KMS-11 (cell line): Measurements from ENCODE around the gene PRPF40A.
"Not testable (repeated sequence)": the region's sequence is repeated elsewhere in the genome, so short reads cannot be mapped to it uniquely, and the experiment has no call there.

Experiments
- H2AFZ ChIP-seq: fragments of 200-600 bp; sonication (generic); 2 replicates; pipeline ENCODE4 v1.6.1; 2016; ENCODE audit warnings: antibody characterized with exemption, mixed run types, low read depth
- H3K27ac ChIP-seq: fragments of 200-600 bp; sonication (generic); 2 replicates; pipeline ENCODE4 v1.6.1; 2016; ENCODE audit warnings: mild to moderate bottlenecking, mixed run types
- H3K27me3 ChIP-seq: fragments of 200-600 bp; sonication (generic); 2 replicates; pipeline ENCODE4 v1.6.1; 2017; ENCODE audit warnings: mild to moderate bottlenecking, low read depth, mixed run types, moderate library complexity; ENCODE audit not compliant: insufficient read depth
- H3K36me3 ChIP-seq: fragments of 200-600 bp; sonication (generic); 2 replicates; pipeline ENCODE4 v1.6.1; 2017; ENCODE audit warnings: mild to moderate bottlenecking, mixed run types; ENCODE audit not compliant: insufficient read depth
- H3K4me1 ChIP-seq: fragments of 200-600 bp; sonication (generic); 2 replicates; pipeline ENCODE4 v1.6.1; 2016; ENCODE audit warnings: mild to moderate bottlenecking, low read depth, mixed run types; ENCODE audit not compliant: poor library complexity, severe bottlenecking
- H3K4me2 ChIP-seq: fragments of 200-600 bp; sonication (generic); 2 replicates; pipeline ENCODE4 v1.7.0; 2016; ENCODE audit warnings: mild to moderate bottlenecking, mixed run types
- H3K4me3 ChIP-seq: fragments of 200-600 bp; sonication (generic); IDR thresholded peaks from 2 replicates; pipeline ENCODE4 v1.6.1; 2017; ENCODE audit warnings: low read depth, low read length, mixed read lengths; ENCODE audit not compliant: insufficient read depth
- H3K79me2 ChIP-seq: fragments of 200-600 bp; sonication (generic); 2 replicates; pipeline ENCODE4 v1.6.1; 2016; ENCODE audit warnings: low read depth, mixed run types; ENCODE audit not compliant: insufficient read depth
- H3K9ac ChIP-seq: fragments of 200-600 bp; sonication (generic); 2 replicates; pipeline ENCODE4 v1.6.1; 2016; ENCODE audit warnings: mild to moderate bottlenecking, mixed run types
- H4K20me1 ChIP-seq: fragments of 200-600 bp; sonication (generic); 2 replicates; pipeline ENCODE4 v1.6.1; 2016; ENCODE audit warnings: mild to moderate bottlenecking, mixed run types; ENCODE audit not compliant: insufficient read depth
- TF ChIP-seq, protein P1 (sequence below): fragments of 200-600 bp; sonication (generic); conservative IDR thresholded peaks from 2 replicates; pipeline ENCODE4 v1.6.1; 2017; ENCODE audit warnings: low read depth, mild to moderate bottlenecking, antibody characterized with exemption, low read length, moderate library complexity, mixed read lengths

The PRPF40A gene

DNA sequence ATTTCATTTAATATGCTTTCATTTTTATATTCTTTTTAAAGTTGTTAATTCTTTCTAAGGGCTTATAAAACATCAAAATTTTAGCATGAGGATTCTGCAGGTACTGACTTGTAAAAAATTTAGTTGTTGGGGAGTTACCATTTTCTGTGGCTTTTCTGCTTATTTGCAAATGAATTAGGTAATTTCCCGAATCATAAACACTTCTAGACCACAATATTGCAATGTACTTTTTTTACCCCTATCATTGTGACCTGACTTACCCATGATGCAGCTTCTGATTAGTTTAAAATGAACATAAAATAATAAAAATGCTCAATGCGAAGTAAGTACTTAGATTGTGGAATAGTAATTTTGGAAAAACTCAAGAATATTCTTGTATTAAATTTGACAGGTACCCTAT lies 12.6 kb upstream of the PRPF40A start:
- no peaks in the 10 kb centered on the region for H3K36me3 ChIP-seq
- no peak overlapping the region for H2AFZ ChIP-seq
- H3K27ac ChIP-seq = peak overlapping the region; percentile 44; the same call in 1 of the 2 replicates
- H3K79me2 ChIP-seq = peaks cover 15% of the 10 kb centered on the region; the same call in 1 of the 2 replicates
- peaks cover 37% of the 10 kb centered on the region for H3K4me1 ChIP-seq
- H4K20me1 ChIP-seq = 0 out of 2 replicates have a peak, but pooled peaks cover 2% of the 10 kb centered on the region
- TF ChIP-seq, protein P1, sequence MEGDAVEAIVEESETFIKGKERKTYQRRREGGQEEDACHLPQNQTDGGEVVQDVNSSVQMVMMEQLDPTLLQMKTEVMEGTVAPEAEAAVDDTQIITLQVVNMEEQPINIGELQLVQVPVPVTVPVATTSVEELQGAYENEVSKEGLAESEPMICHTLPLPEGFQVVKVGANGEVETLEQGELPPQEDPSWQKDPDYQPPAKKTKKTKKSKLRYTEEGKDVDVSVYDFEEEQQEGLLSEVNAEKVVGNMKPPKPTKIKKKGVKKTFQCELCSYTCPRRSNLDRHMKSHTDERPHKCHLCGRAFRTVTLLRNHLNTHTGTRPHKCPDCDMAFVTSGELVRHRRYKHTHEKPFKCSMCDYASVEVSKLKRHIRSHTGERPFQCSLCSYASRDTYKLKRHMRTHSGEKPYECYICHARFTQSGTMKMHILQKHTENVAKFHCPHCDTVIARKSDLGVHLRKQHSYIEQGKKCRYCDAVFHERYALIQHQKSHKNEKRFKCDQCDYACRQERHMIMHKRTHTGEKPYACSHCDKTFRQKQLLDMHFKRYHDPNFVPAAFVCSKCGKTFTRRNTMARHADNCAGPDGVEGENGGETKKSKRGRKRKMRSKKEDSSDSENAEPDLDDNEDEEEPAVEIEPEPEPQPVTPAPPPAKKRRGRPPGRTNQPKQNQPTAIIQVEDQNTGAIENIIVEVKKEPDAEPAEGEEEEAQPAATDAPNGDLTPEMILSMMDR = no peak
- peak overlapping the region; percentile 81 for H3K4me2 ChIP-seq
- no peak overlapping the region for H3K9ac ChIP-seq
- no peaks in the 10 kb centered on the region for H3K27me3 ChIP-seq
- H3K4me3 ChIP-seq = no peak overlapping the region

- H2AFZ ChIP-seq = no peak overlapping the region
- H3K4me3 ChIP-seq = no peak overlapping the region
- no peak overlapping the region for H3K9ac ChIP-seq
- no peak overlapping the region for H3K27ac ChIP-seq
- peaks cover 34% of the 10 kb centered on the region for H3K79me2 ChIP-seq
- peaks cover 28% of the 10 kb centered on the region for H3K4me1 ChIP-seq
- H3K27me3 ChIP-seq = no peaks in the 10 kb centered on the region
- TF ChIP-seq, protein P1 = no peak
- no peaks in the 10 kb centered on the region for H3K36me3 ChIP-seq
- H3K4me2 ChIP-seq = no peak overlapping the region
- 0 out of 2 replicates have a peak, but pooled peaks cover 2% of the 10 kb centered on the region for H4K20me1 ChIP-seq
These were observed 6.7 kb upstream of the PRPF40A start for GRCh38 chr2:152723918-152724317.

- not testable (repeated sequence) for H3K4me3 ChIP-seq, H3K36me3 ChIP-seq, H3K27me3 ChIP-seq, H2AFZ ChIP-seq, H3K27ac ChIP-seq, H3K9ac ChIP-seq, H4K20me1 ChIP-seq, H3K4me2 ChIP-seq
- Histone ChIP-seq H3K79me2 (peaks cover 34% of the 10 kb centered on the region), H3K4me1 (peaks cover 28% of the 10 kb centered on the region)
These were observed 5.4 kb upstream of the PRPF40A start for GRCh38 chr2:152722639-152723038.

DNA sequence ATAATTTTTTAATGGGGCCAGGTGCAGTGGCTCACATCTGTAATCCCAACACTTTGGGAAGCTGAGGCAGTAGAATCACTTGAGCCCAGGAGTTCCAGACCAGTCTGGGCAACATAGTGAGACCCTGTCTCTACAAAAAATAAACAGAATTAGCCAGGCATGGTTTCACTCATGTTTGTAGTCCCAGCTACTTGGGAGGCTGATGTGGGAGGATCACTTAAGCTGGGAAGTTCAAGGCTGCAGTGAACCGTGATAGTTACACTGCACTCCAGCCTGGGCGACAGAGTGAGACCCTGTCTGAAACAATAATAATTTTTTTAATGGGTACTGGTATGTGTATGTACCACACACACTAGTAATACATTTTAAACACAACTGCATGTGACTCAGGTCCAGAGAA lies 3.5 kb upstream of the PRPF40A start:
- Histone ChIP-seq H3K27ac (no peak overlapping the region), H3K4me2 (peak overlapping the region; percentile 93; the same call in 1 of the 2 replicates), H3K27me3 (no peaks in the 10 kb centered on the region), H4K20me1 (0 out of 2 replicates have a peak, but pooled peaks cover 1% of the 10 kb centered on the region), H3K4me3 (no peak overlapping the region), H3K4me1 (peaks cover 30% of the 10 kb centered on the region), H3K79me2 (peaks cover 48% of the 10 kb centered on the region), H2AFZ (no peak overlapping the region), H3K9ac (no peak overlapping the region), H3K36me3 (no peaks in the 10 kb centered on the region)
- TF ChIP-seq, protein P1 = no peak

- peak overlapping the region; percentile 74 for H2AFZ ChIP-seq
- H3K36me3 ChIP-seq = peaks cover 5% of the 10 kb centered on the region; the same call in 1 of the 2 replicates
- H3K4me2 ChIP-seq = peak overlapping the region; percentile 93
- H3K9ac ChIP-seq = peak overlapping the region; percentile 90
- H3K4me1 ChIP-seq = peaks cover 48% of the 10 kb centered on the region
- no peaks in the 10 kb centered on the region for H3K27me3 ChIP-seq
- TF ChIP-seq, protein P1 = no peak
- H3K79me2 ChIP-seq = peaks cover 66% of the 10 kb centered on the region
- peak overlapping the region; percentile 85 for H3K4me3 ChIP-seq
- peaks cover 17% of the 10 kb centered on the region; the same call in 1 of the 2 replicates for H4K20me1 ChIP-seq
- peak overlapping the region; percentile 88 for H3K27ac ChIP-seq
These were observed 1.8 kb upstream of the PRPF40A start for GRCh38 chr2:152718909-152719645.
